Activated CD8-positive, alpha-beta memory T cell treated with anti-CD3 and anti-CD28 coated beads for 48 hours (primary cell): ENCODE measurements around the gene ZNF761.
A peak's percentile ranks its signal among the peaks of the same experiment; 100 is the strongest.
"Not testable (repeated sequence)": the region's sequence is repeated elsewhere in the genome, so short reads cannot be mapped to it uniquely, and the experiment has no call there.

ENCODE experiments used
- DNase-seq, 3 experiments: peaks; one replicate each; pipeline ENCODE4 v3.0.0-alpha.2; 2020; ENCODE audit warnings: low read depth in 2 of 3, low spot score in 2 of 3

Gene ZNF761

DNA sequence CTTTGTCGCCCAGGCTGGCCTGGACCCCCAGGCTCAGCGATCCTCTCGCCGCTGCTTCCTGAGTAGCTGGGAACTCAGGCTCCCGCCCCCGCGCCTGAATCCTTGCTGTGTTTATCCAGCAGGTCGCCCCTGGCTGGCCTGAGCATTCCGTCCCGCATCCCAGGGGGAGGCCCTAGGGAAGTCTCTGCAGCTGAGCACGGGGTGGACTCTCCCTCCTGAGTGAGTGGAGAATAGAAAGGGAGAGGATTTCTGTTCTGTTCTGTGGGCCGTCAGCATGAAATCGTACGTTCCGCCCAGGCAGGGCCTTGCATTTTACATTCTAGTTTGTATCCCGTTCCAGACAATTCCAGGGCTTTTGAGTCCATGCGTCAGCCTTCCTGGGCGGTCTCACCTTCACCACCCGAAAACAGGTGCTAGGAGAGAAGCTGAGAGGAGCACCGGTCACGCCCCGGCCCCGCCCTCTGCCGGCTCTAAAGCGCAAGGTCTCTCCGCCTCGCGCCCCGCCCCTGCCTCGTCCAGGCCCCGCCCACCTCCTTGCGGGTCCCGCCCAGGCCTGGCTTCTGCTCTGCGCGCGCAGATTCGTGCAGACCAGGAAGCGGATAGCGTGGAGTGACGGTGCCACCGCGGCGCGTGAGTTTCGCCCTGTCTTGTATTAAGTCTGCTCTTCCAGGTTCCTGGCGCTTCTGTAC lies at the start of gene ZNF761:
Gene ZNF761 (plus strand): TSS at position 586 of the 689 bp plus-strand sequence. CDS start 15,285 bp downstream, outside the sequence.
- peak; percentile 95 to 96 (median 95) for DNase-seq

DNA sequence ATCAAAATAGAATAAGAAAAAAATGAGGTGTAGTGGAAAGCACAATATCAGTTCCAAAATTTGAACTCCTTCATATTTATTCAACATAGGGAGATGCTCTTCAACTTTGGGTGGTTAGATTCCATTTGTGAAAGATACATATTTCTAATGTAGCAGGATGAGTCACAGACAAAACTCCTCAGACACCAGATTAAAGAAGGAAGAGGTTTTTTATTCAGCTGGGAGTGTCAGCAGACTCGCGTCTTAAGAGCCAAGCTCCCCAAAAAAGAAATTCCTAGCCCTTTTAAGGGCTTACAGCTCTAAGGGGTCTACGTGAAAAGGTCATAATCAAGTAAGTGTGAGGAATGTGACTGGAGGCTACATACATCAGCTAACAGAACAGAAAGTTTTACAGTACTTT lies 43.6 kb upstream of the ZNF761 start:
- DNase-seq = no peak

DNA sequence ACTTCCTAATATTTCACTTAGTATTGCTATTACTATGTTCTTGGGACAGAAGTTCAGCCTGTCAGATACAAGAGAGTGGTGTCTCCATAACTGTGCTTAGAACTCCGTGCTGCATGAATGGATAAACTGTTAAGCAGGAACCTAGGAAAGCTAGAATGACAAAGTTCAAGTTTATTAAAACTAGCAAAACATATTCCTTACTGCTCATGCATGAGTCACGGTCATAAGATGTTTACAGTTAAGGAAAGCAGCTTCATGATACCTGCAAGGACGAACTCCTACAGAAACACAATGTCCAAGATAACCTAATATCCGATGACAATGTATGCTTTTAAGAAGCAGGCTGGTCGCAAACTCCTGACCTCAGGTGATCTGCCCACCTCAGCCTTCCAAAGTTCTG lies 42.9 kb upstream of the ZNF761 start:
- DNase-seq = no peak

DNA sequence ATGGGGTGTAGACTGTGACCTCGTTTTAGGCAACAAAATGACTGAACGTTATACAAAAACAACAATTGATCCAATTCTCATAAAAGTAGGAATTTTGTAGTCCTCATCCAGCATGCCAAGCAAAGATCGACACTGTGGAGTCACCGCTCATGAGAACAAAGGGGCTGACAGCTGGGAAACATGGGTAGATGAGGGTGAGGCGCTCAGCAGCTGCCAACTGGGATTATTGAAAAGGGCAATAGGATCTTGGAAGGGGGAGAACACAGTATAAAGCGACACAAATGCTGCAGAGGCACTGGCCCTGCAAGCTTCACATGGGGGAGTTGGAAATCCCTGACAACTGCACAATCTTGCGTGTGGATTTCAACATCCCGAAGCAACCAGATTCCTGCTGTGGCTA lies 42.2 kb upstream of the ZNF761 start:
- no peak for DNase-seq

DNA sequence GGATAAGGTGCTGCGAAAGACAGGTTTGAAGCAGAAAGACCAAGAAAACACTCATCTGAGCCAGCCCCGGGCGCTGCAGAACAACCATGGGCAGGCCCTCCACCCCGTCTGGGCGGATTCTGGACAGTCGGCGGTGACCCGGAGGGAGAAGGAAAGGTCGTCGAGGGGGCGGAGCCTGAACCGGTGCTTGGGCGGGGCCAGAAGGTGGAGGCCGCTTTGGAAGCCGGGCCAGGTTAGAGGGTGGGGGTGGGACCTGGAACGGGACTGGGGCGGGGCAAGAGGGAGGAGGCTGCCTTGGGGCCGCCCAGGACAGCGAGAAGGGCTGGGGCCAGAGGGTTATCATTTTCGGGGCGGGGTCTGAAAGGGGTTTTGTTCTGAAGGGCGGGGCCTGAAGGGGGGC lies 41.8 kb upstream of the ZNF761 start:
- no peak for DNase-seq

DNA sequence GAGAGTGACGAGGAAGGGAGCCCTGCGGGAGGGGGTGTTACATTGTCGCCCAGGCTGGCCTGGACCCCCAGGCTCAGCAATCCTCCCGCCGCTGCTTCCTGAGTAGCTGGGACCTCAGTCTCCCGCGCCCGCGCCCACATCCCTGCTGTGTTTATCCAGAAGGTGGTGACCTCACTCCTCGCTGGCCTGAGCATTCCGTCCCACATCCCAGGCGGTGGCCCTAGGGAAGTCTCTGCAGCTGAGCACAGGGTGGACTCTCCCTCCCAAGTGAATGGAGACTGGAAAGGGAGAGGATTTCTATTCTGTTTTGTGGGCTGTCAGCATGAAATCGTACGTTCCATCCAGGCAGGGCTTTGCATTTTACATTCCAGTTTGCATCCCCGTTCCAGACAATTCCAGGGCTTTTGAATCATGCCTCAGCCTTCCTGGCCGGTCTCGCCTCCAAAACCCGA lies 37.2 kb upstream of the ZNF761 start:
- DNase-seq = no peak

DNA sequence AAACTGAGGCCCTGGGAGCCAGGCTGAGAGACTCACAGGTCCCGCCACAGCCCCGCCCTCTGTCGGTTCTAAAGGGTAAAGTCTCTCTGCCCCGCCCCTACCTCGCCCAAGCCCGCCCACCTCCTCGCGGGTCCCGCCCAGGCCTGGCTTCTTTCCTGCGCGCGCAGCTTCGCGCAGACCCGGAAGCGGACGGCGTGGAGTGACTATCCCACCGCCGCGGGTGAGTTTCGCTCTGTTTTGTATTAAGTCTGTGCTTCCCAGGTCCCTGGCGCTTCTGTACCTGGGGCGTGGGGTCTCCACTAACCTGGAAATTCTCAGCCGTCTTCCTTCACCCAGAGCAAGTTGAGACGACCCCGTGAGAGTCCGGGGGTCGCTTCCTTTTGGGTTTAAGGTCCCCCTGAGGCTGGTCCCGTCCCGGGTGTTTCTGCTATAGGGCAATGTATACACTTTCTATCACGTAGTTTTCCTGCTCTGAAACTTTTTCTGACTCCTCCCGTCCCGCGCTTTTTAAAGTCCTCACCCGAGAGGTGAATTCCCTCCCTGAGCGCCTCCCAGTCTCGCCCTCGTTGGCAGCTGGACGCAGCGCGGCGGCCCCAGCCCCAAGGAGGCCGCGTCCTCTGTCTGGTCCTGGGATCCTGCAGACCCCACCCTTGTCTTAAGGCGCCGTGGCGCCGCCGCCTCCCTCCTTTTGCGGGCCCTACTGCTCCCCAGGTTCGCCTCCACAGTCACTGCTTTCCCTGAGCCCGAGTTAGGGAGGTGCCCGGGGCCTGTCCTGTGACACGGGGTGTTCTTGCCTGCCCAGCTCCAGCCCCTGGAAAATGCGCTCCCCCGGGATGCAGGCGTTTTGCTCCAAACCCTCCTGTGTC lies 36.6 kb upstream of the ZNF761 start, which contains the start of gene ZNF765:
Gene ZNF765 (plus strand): TSS at position 176 of the 866 bp plus-strand sequence. CDS start 2,867 bp downstream, outside the sequence.
- DNase-seq = peak; percentile 90 to 92 (median 92)

DNA sequence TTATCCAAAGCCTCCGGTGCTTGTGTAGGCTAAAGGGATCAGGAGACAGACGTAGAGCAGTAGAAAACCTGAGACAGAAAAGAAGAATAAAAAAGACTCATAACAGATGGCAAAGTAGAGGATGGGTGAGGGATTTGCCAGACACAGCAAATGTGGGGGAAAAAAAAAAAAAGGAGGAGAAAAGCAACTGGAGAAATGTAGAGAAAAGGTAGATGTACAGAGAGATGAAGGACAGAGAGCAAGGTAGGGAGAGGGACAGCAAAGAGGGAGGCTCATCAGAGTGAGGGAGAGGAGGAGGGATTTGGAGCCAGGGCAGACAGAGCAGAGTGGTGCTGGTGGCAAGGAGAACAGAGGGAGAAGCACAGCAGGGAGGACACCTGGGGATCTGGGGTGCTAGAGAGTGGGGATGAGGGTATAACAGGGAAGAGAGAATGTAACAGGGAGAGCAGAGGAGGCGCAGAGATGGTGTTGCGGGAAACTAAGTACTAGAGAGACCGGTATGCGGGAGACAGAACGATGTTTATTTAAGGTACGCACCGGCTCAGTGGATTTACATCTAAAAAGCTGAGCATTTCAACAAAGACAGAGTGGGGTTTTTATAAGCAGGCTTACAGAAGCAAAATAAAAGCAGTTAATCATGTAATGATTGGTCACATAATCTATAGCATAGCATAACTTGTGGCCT lies 35.8 kb upstream of the ZNF761 start:
- not testable (repeated sequence) for DNase-seq

DNA sequence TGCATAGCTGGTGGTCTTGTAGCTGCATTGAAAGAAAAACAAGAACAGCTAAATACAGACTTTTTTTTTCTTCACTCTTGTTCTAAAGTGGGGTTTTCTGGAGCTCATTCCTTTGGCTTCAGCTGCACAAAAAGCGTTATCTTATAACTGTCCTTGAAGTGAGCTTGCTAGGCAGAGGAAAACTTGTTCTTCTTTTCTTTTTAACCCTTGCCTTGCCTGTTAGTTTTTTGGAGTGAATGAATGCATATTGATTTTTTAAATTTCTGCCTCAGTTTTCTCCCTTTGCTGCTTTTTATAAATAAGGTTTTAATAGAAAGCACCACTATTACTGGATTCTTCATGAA lies 35.3 kb upstream of the ZNF761 start:
- no peak for DNase-seq

DNA sequence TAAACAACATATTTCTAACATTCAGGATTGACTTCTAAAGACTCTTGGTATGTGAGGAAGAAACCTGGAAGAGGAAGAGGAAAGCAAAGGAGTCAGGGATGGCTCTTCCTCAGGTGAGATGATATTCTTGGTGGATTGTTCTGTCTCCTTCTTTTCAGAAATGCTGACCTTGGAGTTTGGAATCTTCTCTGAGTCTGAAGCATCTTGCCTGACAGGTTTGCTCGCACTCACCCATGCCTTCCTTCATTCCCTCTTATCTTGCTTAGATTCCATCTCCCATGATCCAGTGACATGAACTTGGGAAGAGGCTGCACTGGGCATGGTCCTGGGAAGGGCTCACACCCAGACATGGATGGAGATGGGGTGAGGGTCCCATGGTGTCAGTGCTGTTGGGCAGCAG lies 33.9 kb upstream of the ZNF761 start:
- not testable (repeated sequence) for DNase-seq

DNA sequence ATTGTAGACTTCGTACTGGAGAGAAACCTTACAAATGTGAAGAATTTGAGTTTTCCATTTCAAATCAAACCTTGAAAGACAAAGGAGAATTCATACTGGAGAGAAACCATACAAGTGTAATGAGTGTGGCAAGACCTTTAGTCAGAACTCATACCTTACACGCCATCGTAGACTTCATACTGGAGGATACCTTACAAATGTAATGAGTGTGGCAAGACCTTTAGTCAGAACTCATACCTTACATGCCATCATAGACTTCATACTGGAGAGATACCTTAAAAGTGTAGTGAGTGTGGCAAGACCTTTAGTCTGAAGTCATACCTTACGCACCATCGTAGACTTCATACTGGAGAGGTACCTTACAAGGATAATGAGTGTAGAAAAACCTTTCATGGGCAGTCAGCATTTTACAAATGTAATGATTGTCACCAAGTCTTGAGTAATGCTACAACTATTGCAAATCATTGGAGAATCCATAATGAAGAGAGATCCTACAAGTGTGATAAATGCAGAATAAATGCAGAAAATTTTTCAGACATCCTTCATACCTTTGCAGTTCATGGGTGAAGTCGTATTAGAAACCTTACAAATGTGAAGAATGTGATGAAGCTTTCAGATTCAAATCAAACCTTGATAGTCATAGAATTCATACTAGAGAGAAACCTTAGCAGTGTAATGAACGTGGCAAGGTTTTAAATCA lies 22.1 kb upstream of the ZNF761 start:
- DNase-seq = no peak

DNA sequence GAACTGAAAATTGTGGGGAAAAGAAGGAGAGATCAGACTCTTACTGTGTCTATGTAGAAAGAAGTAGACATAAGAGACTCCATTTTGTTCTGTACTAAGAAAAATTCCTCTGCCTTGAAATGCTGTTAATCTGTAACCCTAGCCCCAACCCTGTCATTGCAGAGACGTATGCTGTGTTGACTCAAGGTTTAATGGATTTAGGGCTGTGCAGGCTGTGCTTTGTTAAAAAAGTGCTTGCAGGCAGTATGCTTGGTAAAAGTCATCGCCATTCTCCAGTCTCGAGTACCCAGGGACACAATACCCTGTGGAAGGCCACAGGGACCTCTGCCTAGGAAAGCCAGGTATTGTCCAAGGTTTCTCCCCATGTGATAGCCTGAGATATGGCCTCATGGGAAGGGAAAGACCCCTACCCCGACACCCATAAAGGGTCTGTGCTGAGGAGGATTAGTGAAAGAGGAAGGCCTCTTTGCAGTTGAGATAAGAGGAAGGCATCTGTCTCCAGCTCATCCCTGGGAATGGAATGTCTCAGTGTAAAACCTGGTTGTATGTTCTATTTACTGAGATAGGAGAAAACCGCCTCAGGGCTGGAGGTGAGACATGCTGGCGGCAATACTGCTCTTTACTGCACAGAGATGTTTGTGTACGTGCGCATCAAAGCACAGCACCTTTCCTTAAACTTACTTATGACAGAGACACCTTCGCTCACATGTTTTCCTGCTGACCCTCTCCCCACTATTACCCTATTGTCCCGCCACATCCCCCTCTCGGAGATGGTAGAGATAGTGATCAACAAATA lies 11.1 kb upstream of the ZNF761 start:
- DNase-seq = not testable (repeated sequence)

DNA sequence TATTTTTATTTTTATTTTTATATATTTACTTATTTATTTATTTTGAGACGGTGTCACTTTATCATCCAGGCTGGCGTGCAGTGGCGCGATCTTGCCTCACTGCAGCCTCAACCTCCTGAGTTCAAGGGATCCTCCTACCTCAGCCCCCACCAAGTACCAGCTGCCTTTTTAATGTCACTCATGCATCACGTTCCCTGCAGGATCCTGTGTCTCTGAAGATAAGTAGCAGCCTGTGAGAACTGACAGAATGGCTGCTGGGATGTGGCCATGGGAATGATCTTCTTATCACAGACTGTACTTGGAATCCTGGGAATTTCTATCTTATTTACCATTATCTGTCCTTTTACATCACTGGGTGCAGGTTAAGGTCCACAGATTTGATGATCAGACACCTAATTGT lies 9.2 kb upstream of the ZNF761 start:
- DNase-seq = no peak

DNA sequence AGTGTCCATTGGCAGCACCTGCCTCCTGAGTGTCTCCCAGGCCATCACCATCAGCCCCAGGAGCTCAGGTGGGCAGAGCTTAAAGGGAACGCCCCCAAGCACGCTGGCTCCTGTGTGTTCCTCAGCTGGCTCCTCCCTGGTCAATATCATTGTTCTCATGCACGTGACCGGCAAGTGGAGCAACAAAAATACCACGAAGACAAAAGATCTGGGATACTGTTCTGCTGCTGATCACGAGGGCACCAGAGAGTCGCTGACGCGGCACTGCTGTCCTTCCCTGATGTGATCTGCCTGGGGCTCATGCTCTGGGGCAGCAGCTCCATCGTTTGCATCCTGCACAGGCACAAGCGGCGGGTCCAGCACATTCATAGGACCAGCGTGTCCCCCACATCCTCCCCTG lies 8.7 kb upstream of the ZNF761 start:
- DNase-seq = not testable (repeated sequence)

DNA sequence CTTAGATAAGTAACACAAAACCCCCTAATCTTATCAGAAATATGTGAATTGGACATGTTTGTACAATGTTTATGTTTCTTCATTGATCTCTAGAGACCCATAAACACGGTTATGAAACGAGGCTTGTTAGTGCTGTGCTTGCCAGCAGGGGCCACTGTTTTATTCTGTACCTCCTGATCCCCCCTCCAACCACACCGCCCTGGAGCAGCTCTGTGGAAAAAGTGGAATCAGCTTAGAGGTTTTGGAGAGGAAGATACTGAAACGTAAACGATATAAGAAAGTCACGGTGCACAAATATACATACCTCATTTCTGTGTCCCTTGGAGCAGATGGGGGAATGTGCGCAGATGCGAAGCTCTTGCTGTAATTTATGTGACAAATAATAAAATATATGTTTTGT lies 8.1 kb upstream of the ZNF761 start:
- not testable (repeated sequence) for DNase-seq

DNA sequence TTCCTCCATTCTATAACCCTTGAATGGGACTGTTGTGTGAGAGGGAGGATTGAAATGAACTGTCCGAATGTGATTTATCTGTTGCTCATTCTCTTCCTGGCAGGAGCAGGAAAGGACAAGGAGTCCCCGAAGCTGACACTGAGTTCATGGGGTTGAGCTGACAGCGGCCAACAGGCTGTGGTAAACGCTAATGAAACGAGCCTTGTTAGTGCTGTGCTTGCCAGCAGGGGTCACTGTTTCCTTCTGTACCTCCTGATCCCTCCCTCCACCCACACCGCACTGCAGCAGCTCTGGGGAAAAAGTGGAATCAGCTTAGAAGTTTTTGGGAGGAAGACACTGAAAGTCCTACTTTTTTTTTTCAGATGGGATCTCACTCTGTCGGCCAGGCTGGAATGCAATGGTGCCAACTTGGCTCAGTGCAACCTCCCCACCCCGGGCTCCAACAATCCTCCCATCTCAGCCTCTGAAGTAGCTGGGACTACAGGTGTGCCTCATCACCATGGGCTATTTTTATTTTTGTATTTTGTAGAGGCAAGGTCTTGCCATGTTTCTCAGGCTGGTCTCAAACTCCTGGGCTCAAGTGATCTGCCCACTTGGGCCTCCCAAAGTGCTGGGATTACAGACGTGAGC lies 6.7 kb upstream of the ZNF761 start:
- DNase-seq = peak; percentile 12 to 31 (median 13)

DNA sequence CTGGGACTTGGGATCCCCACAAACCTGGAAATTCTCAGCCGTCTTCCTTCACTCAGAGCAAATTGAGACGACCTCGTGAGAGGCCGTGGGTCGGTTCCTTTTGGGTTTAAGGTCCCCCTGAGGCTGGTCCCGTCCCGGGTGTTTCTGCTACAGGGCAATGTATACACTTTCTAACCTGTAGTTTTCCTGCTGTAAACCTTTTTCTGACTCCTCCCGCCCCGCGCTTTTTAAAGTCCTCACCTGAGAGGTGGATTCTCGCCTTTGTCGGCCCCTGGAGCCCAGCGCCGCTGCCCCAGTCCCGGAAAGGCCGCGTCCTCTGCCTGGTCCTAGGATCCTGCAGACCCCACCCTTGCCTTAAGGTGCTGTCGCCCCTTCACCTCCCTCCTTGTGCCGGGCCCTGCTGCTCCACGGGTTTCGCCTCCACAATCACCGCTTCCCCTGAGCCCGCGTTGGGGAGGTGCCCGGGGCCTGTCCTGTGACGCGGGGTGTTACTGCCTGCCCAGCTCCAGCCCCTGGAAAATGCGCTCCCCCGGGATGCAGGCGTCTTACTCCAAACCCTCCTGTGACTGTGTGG lies 391 bp downstream of the ZNF761 start:
- peak in 2 of 3 experiments; percentile 1 to 4 for DNase-seq

DNA sequence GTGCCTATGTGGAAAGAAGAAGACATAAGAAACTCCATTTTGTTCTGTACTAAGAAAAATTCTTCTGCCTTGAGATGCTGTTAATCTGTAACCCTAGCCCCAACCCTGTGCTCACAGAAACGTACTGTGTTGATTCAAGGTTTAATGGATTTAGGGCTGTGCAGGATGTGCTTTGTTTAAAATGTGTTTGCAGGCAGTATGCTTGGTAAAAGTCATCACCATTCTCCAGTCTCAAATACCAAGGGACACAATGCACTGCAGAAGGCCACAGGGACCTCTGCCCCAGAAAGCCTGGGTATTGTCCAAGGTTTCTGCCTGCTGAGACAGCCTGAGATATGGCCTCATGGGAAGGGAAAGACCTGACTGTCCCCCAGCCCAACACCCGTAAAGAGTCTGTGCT lies 12.0 kb downstream of the ZNF761 start:
- not testable (repeated sequence) for DNase-seq

DNA sequence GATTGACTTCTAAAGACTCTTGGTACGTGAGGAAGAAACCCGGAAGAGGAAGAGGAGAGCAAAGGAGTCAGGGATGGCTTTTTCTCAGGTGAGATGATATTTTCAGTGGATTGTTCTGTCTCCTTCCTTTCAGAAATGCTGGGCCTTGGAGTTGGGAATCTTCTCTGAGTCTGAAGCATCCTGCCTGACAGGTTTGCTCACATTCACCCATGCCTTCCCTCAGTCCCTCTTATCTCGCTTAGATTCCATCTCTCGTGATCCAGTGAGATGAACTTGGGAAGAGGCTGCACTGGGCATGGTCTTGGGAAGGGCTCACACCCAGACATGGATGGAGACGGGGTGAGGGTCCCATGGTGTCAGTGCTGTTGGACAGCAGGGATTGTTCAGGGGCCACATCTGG lies 15.4 kb downstream of the ZNF761 start:
- not testable (repeated sequence) for DNase-seq
